ENCODE data around the gene TAF15.

The TAF15 gene

DNA sequence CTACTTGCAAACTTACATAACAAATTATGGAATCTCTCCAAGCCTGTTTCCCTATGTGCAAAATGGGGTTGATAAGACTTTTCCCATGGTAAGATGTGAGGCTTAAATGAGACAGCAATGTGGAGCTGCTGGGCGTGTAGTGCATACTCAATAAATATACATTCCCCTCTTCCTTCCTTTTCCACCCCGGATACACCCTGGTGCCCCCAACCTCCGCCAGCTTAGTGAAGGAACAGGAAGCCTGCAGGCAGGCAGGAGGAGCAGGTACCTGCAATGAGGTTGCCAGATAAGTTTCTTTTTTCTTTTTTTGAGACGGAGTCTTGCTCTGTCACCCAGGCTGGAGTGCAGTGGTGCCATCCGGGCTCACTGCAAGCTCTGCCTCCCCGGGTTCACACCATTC lies 33.7 kb upstream of the TAF15 start:
- Histone ChIP-seq H3K27ac (ENCODE audit: low read depth, low read length) (no peak overlapping the region), H3K56ac (ENCODE audit: low read length) (no peak overlapping the region), H2BK5ac (ENCODE audit: low read length) (no peak overlapping the region), H3K27me3 (ENCODE audit: insufficient read depth, low read length, poor library complexity) (no peaks in the 10 kb centered on the region), H4K5ac (ENCODE audit: low read length) (no peak overlapping the region), H3K4me3 (ENCODE audit: low read length) (no peak overlapping the region), H2BK15ac (replicated peaks; ENCODE audit: low read depth) (no peak overlapping the region), H3K4me2 (ENCODE audit: low read length) (no peak overlapping the region), H3K79me2 (ENCODE audit: control insufficient read depth, insufficient read depth, low read length) (no peaks in the 10 kb centered on the region), H3K79me1 (ENCODE audit: low read length) (no peaks in the 10 kb centered on the region), H2BK120ac (ENCODE audit: low read depth, low read length) (no peak overlapping the region), H3K4ac (ENCODE audit: low read depth, low read length) (no peak overlapping the region), H3K23ac (ENCODE audit: low read length) (no peak overlapping the region), H3K9ac (ENCODE audit: low read length) (no peak overlapping the region), H3K36me3 (ENCODE audit: control insufficient read depth, insufficient read depth, low read length) (no peaks in the 10 kb centered on the region), H3K18ac (ENCODE audit: low read length) (no peak overlapping the region), H2AK5ac (ENCODE audit: low read length) (no peak overlapping the region), H4K8ac (ENCODE audit: low read depth, low read length) (no peak overlapping the region), H3K4me1 (ENCODE audit: control insufficient read depth, low read depth, low read length) (no peaks in the 10 kb centered on the region)
- no peak for DNase-seq
- WGBS (ENCODE audit: extremely low coverage, insufficient coverage, low lambda C conversion rate), result no CpG with 5 or more reads among the region's 6 CpGs

DNA sequence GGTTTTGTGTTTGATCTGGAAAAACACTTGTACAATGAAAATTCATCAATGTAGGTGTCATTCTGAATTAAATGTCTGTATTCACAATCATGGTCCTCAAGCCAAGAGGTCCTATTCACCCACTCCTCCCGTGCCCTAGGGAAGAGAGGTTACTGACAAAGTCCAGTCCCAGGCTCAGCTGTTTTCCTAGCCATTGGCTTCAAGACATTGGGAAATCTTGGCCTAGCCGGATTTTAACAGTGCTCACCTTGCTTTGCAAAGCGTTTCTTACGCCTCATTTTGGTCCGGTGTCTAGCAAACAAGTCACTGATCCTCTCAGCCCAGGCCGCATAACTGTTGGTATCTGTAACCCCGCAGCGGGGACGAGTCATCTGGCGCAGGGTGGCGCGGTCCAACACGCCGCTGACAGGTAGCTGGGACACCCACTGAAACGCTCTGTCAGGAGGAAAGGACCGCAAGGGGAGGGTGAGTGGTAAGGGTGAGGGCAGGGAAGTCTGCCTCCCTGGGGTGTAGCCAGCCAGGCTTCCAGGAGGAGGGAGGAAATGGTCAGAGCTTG lies 30.6 kb upstream of the TAF15 start:
- H3K4ac ChIP-seq (ENCODE audit: low read depth, low read length), result no peak overlapping the region
- no peaks in the 10 kb centered on the region for H3K27me3 ChIP-seq (ENCODE audit: insufficient read depth, low read length, poor library complexity)
- H2BK120ac ChIP-seq (ENCODE audit: low read depth, low read length), result no peak overlapping the region
- H4K5ac ChIP-seq (ENCODE audit: low read length), result no peak overlapping the region
- no peaks in the 10 kb centered on the region for H3K79me1 ChIP-seq (ENCODE audit: low read length)
- no peaks in the 10 kb centered on the region for H3K36me3 ChIP-seq (ENCODE audit: control insufficient read depth, insufficient read depth, low read length)
- H2AK5ac ChIP-seq (ENCODE audit: low read length), result no peak overlapping the region
- H3K9ac ChIP-seq (ENCODE audit: low read length), result no peak overlapping the region
- no peak overlapping the region for H3K56ac ChIP-seq (ENCODE audit: low read length)
- no peak overlapping the region for H3K18ac ChIP-seq (ENCODE audit: low read length)
- DNase-seq, result no peak
- H3K4me1 ChIP-seq (ENCODE audit: control insufficient read depth, low read depth, low read length), result no peaks in the 10 kb centered on the region
- WGBS (ENCODE audit: extremely low coverage, insufficient coverage, low lambda C conversion rate), result no CpG with 5 or more reads among the region's 16 CpGs
- H3K79me2 ChIP-seq (ENCODE audit: control insufficient read depth, insufficient read depth, low read length), result no peaks in the 10 kb centered on the region
- no peak overlapping the region for H3K23ac ChIP-seq (ENCODE audit: low read length)
- H3K4me3 ChIP-seq (ENCODE audit: low read length), result no peak overlapping the region
- H4K8ac ChIP-seq (ENCODE audit: low read depth, low read length), result no peak overlapping the region
- no peak overlapping the region for H2BK15ac ChIP-seq (replicated peaks; ENCODE audit: low read depth)
- H3K4me2 ChIP-seq (ENCODE audit: low read length), result no peak overlapping the region
- H3K27ac ChIP-seq (ENCODE audit: low read depth, low read length), result no peak overlapping the region
- no peak overlapping the region for H2BK5ac ChIP-seq (ENCODE audit: low read length)

DNA sequence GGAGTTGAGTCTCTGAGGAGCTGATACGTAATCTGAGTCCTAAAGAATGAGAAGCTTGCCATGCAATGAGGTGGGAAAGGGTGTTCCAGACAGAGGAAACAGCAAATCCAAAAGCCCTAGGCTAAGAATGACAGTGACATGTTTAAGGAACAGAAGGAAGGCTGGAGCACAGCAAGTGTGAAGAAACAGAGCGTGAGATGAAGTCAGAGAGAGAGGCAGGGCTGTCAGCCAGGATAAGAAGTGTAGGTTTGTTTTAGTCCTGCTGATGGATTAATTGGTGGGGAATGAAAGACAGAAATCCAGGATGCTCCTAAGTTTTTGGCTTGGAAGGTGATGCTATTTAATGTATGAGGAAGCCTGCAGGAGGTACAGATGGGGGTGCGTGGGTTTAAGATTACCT lies 28.3 kb upstream of the TAF15 start:
- WGBS (ENCODE audit: extremely low coverage, insufficient coverage, low lambda C conversion rate), result no CpG with 5 or more reads among the region's 3 CpGs
- no peak overlapping the region for H2BK5ac ChIP-seq (ENCODE audit: low read length)
- no peaks in the 10 kb centered on the region for H3K27me3 ChIP-seq (ENCODE audit: insufficient read depth, low read length, poor library complexity)
- no peak overlapping the region for H3K9ac ChIP-seq (ENCODE audit: low read length)
- H3K27ac ChIP-seq (ENCODE audit: low read depth, low read length), result no peak overlapping the region
- H2BK15ac ChIP-seq (replicated peaks; ENCODE audit: low read depth), result no peak overlapping the region
- H3K79me2 ChIP-seq (ENCODE audit: control insufficient read depth, insufficient read depth, low read length), result no peaks in the 10 kb centered on the region
- no peak overlapping the region for H3K23ac ChIP-seq (ENCODE audit: low read length)
- no peak overlapping the region for H4K5ac ChIP-seq (ENCODE audit: low read length)
- H3K4ac ChIP-seq (ENCODE audit: low read depth, low read length), result no peak overlapping the region
- no peak overlapping the region for H4K8ac ChIP-seq (ENCODE audit: low read depth, low read length)
- H3K4me3 ChIP-seq (ENCODE audit: low read length), result no peak overlapping the region
- H3K56ac ChIP-seq (ENCODE audit: low read length), result peak overlapping the region; percentile 25
- H3K36me3 ChIP-seq (ENCODE audit: control insufficient read depth, insufficient read depth, low read length), result no peaks in the 10 kb centered on the region
- H2BK120ac ChIP-seq (ENCODE audit: low read depth, low read length), result no peak overlapping the region
- no peaks in the 10 kb centered on the region for H3K79me1 ChIP-seq (ENCODE audit: low read length)
- DNase-seq, result no peak
- no peak overlapping the region for H3K18ac ChIP-seq (ENCODE audit: low read length)
- H2AK5ac ChIP-seq (ENCODE audit: low read length), result no peak overlapping the region
- H3K4me2 ChIP-seq (ENCODE audit: low read length), result no peak overlapping the region
- no peaks in the 10 kb centered on the region for H3K4me1 ChIP-seq (ENCODE audit: control insufficient read depth, low read depth, low read length)

DNA sequence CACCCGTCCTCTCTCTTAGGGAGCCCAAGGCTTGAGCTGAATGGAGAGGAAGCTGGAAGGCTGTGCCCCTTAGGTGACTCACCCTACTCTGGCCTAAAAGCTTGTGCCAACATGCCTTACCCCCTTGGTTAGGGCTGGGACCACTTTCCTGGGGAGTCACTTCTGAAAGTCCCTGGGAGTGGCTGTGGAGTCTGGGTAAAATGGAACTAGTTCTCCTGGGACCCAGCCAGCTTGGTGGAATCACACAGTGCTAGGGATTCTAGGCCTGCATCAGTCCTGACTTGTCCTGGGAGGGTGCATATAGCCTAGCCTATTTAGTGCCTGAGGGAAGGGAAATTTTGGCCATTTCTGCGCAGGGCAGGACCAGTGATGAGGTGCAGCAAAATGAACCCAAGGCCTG lies 24.4 kb upstream of the TAF15 start:
- no peak overlapping the region for H4K5ac ChIP-seq (ENCODE audit: low read length)
- no peaks in the 10 kb centered on the region for H3K4me1 ChIP-seq (ENCODE audit: control insufficient read depth, low read depth, low read length)
- H3K9ac ChIP-seq (ENCODE audit: low read length), result no peak overlapping the region
- no peak overlapping the region for H3K27ac ChIP-seq (ENCODE audit: low read depth, low read length)
- H3K4me2 ChIP-seq (ENCODE audit: low read length), result no peak overlapping the region
- H3K27me3 ChIP-seq (ENCODE audit: insufficient read depth, low read length, poor library complexity), result no peaks in the 10 kb centered on the region
- no peak overlapping the region for H2AK5ac ChIP-seq (ENCODE audit: low read length)
- no peak overlapping the region for H2BK5ac ChIP-seq (ENCODE audit: low read length)
- H3K79me1 ChIP-seq (ENCODE audit: low read length), result no peaks in the 10 kb centered on the region
- no peak overlapping the region for H3K4me3 ChIP-seq (ENCODE audit: low read length)
- no peak overlapping the region for H3K18ac ChIP-seq (ENCODE audit: low read length)
- no peak overlapping the region for H3K56ac ChIP-seq (ENCODE audit: low read length)
- no peak overlapping the region for H4K8ac ChIP-seq (ENCODE audit: low read depth, low read length)
- H2BK120ac ChIP-seq (ENCODE audit: low read depth, low read length), result no peak overlapping the region
- no peaks in the 10 kb centered on the region for H3K36me3 ChIP-seq (ENCODE audit: control insufficient read depth, insufficient read depth, low read length)
- WGBS (ENCODE audit: extremely low coverage, insufficient coverage, low lambda C conversion rate), result no CpG with 5 or more reads among the region's 2 CpGs
- no peak overlapping the region for H3K4ac ChIP-seq (ENCODE audit: low read depth, low read length)
- DNase-seq, result no peak
- no peak overlapping the region for H2BK15ac ChIP-seq (replicated peaks; ENCODE audit: low read depth)
- H3K79me2 ChIP-seq (ENCODE audit: control insufficient read depth, insufficient read depth, low read length), result no peaks in the 10 kb centered on the region
- H3K23ac ChIP-seq (ENCODE audit: low read length), result no peak overlapping the region

DNA sequence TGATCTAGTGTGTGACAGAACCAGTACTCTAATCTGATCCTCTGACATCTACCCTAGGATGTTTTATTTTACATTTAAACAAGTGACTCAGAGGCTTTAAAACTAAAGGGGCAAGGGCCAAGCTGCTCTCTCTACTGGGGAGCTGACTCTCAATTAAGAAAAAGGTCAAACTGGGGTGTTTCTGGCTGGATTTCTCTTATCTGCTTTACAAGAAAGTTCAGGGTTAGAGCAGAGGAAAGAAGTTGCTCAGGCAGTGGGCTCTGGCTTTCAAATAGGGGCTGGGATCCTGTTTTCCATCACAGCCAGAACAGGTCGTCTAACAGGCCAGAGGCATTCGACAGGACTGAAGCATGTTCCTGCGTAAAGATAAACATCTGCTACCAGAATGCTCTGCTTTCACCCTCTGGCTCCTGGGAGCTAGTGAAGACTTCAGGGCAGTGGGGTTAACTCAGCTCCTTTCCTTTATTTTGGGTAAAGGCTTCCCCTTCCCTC lies 22.3 kb upstream of the TAF15 start:
- no peak for DNase-seq
- no CpG with 5 or more reads among the region's 3 CpGs for WGBS (ENCODE audit: extremely low coverage, insufficient coverage, low lambda C conversion rate)
- Histone ChIP-seq H3K36me3 (ENCODE audit: control insufficient read depth, insufficient read depth, low read length) (no peaks in the 10 kb centered on the region), H4K8ac (ENCODE audit: low read depth, low read length) (no peak overlapping the region), H2BK120ac (ENCODE audit: low read depth, low read length) (no peak overlapping the region), H2BK5ac (ENCODE audit: low read length) (no peak overlapping the region), H3K27ac (ENCODE audit: low read depth, low read length) (no peak overlapping the region), H3K79me2 (ENCODE audit: control insufficient read depth, insufficient read depth, low read length) (no peaks in the 10 kb centered on the region), H4K5ac (ENCODE audit: low read length) (no peak overlapping the region), H3K23ac (ENCODE audit: low read length) (no peak overlapping the region), H3K9ac (ENCODE audit: low read length) (no peak overlapping the region), H3K56ac (ENCODE audit: low read length) (no peak overlapping the region), H3K4ac (ENCODE audit: low read depth, low read length) (no peak overlapping the region), H2BK15ac (replicated peaks; ENCODE audit: low read depth) (no peak overlapping the region), H2AK5ac (ENCODE audit: low read length) (no peak overlapping the region), H3K79me1 (ENCODE audit: low read length) (no peaks in the 10 kb centered on the region), H3K4me1 (ENCODE audit: control insufficient read depth, low read depth, low read length) (no peaks in the 10 kb centered on the region), H3K4me2 (ENCODE audit: low read length) (no peak overlapping the region), H3K18ac (ENCODE audit: low read length) (no peak overlapping the region), H3K4me3 (ENCODE audit: low read length) (no peak overlapping the region), H3K27me3 (ENCODE audit: insufficient read depth, low read length, poor library complexity) (no peaks in the 10 kb centered on the region)
